HCT116 (cell line): Measurements from ENCODE around the gene KLHDC10. TPM values are rescaled to one million over a fixed set of nuclear protein-coding genes. Genes with fewer than 3 reads are reported as not detected.

Source experiments
- ATAC-seq: fragments of 200-7000 bp; cut with Tn5 transposase; 2 replicates; pipeline ENCODE4 v1.9.1; 2020; ENCODE audit warnings: mild to moderate bottlenecking, moderate library complexity
- BruUV-seq: library from RNA; stranded (reverse); fragments of 400-500 nt; replicated peaks from 2 replicates; lab custom pipeline; 2021; lab: Mats Ljungman, UMichigan
- CTCF ChIA-PET: fragments of 300-600 bp; sonication (Branson Sonifier 250); formaldehyde crosslinking; loops from one replicate; lab custom pipeline; 2021; ENCODE audit warnings: antibody characterized with exemption; lab: Charles Lee
- POLR2A ChIA-PET: fragments of 300-600, 350-600 bp; sonication (Branson Sonifier 250); formaldehyde crosslinking; loops from one replicate; lab custom pipeline; 2021; ENCODE audit warnings: antibody characterized with exemption; lab: Charles Lee
- RAD21 ChIA-PET, 2 experiments: fragments of 300-600 bp; sonication (Branson Sonifier 250); formaldehyde crosslinking; loops; one replicate each; lab custom pipeline; 2023; ENCODE audit warnings: low total read pairs in 2 of 2; ENCODE audit not compliant: uncharacterized antibody in 2 of 2, unreplicated experiment in 2 of 2, low non-redundant PET in 1 of 2; lab: Charles Lee
- DNase-seq: peaks from one replicate; pipeline ENCODE4 v3.0.0-alpha.2; 2010; ENCODE audit warnings: low read depth, low spot score
- H2AFZ ChIP-seq: fragments of 200-600 bp; shearing (Covaris generic), sonication (generic); 2 replicates; pipeline ENCODE4 v1.6.1; 2017; ENCODE audit warnings: low read depth, mixed run types, mixed read lengths, antibody characterized with exemption, low read length; ENCODE audit not compliant: poor library complexity, severe bottlenecking
- H3K27ac ChIP-seq: 2 replicates; pipeline ENCODE4 v1.5.1; 2012; ENCODE audit warnings: low read depth, low read length
- H3K27me3 ChIP-seq: fragments of 200-600 bp; sonication (generic); 2 replicates; pipeline ENCODE4 v1.6.1; 2016; ENCODE audit warnings: mixed run types, low read length, mixed read lengths; ENCODE audit not compliant: insufficient read depth
- H3K36me3 ChIP-seq, 2 experiments: fragments of 200-500 bp in 1 of 2; fragments of 200-600 bp in 1 of 2; sonication (Bioruptor generic) in 1 of 2; sonication (generic) in 1 of 2; 2 replicates each; pipeline versions ENCODE4 v1.5.1 to v1.6.1; 2014 to 2016; ENCODE audit warnings: low read length in 2 of 2, inconsistent platforms in 1 of 2, mixed read lengths in 1 of 2, mixed run types in 1 of 2; ENCODE audit not compliant: insufficient read depth in 2 of 2, control insufficient read depth in 1 of 2
- H3K4me1 ChIP-seq, 2 experiments: fragments of 200-600 bp in 1 of 2; sonication (generic) in 1 of 2; 2 replicates each; pipeline versions ENCODE4 v1.5.1 to v1.6.1; 2012 to 2017; ENCODE audit warnings: low read length in 2 of 2, inconsistent platforms in 1 of 2, mild to moderate bottlenecking in 1 of 2, mixed read lengths in 1 of 2, mixed run types in 1 of 2, moderate library complexity in 1 of 2; ENCODE audit not compliant: insufficient read depth in 2 of 2, control insufficient read depth in 1 of 2
- H3K4me2 ChIP-seq: fragments of 200-600 bp; sonication (generic); 2 replicates; pipeline ENCODE4 v1.6.1; 2017; ENCODE audit warnings: mixed run types, low read length, mixed read lengths
- H3K4me3 ChIP-seq, 2 experiments: fragments of 200-600 bp in 1 of 2; sonication (generic) in 1 of 2; replicated peaks in 1 of 2; 2 replicates each; pipeline ENCODE4 v1.5.1; 2011 to 2016; ENCODE audit warnings: low read length in 2 of 2, control low read depth in 1 of 2, low read depth in 1 of 2, mild to moderate bottlenecking in 1 of 2, mixed read lengths in 1 of 2, mixed run types in 1 of 2
- H3K79me2 ChIP-seq: fragments of 200-600 bp; sonication (generic); 2 replicates; pipeline ENCODE4 v1.6.1; 2017; ENCODE audit warnings: mild to moderate bottlenecking, mixed run types, low read length, moderate library complexity, mixed read lengths; ENCODE audit not compliant: insufficient read depth
- H3K9ac ChIP-seq: fragments of 200-600 bp; sonication (generic); 2 replicates; pipeline ENCODE4 v1.6.1; 2016; ENCODE audit warnings: low read length, mixed read lengths
- H3K9me2 ChIP-seq: fragments of 200-600 bp; sonication (generic), shearing (Covaris generic); 2 replicates; pipeline ENCODE4 v1.6.1; 2017; ENCODE audit warnings: mixed run types, mild to moderate bottlenecking, moderate library complexity; ENCODE audit not compliant: insufficient read depth
- H3K9me3 ChIP-seq, 2 experiments: fragments of 200-500 bp in 1 of 2; fragments of 200-600 bp in 1 of 2; sonication (Bioruptor generic) in 1 of 2; sonication (generic) in 1 of 2; 2 replicates each; pipeline ENCODE4 v1.6.1; 2014 to 2017; ENCODE audit warnings: low read length in 2 of 2, mixed read lengths in 2 of 2, inconsistent platforms in 1 of 2, low read depth in 1 of 2, mild to moderate bottlenecking in 1 of 2, mixed run types in 1 of 2, moderate library complexity in 1 of 2; ENCODE audit not compliant: control insufficient read depth in 1 of 2, insufficient read depth in 1 of 2
- H4K20me1 ChIP-seq: fragments of 200-600 bp; sonication (generic), shearing (Covaris generic); 2 replicates; pipeline ENCODE4 v1.6.1; 2017; ENCODE audit warnings: mixed run types, mild to moderate bottlenecking, moderate library complexity; ENCODE audit not compliant: insufficient read depth
- ATF3 ChIP-seq: IDR thresholded peaks from 2 replicates; pipeline ENCODE4 v1.6.1; 2012
- CBX3 ChIP-seq: IDR thresholded peaks from 2 replicates; pipeline ENCODE4 v1.6.1; 2012; ENCODE audit warnings: low read depth
- CEBPB ChIP-seq: IDR thresholded peaks from 2 replicates; pipeline ENCODE4 v1.6.1; 2012; ENCODE audit warnings: low read depth
- CTCF ChIP-seq, 3 experiments: fragments of 200-600 bp in 1 of 3; sonication (generic) in 1 of 3; IDR thresholded peaks in 2 of 3; conservative IDR thresholded peaks in 1 of 3; 2 replicates each; pipeline ENCODE4 v1.5.1; 2012 to 2017; ENCODE audit warnings: low read depth in 2 of 3, low read length in 2 of 3, antibody characterized with exemption in 1 of 3, borderline replicate concordance in 1 of 3, control low read depth in 1 of 3, mild to moderate bottlenecking in 1 of 3, mixed read lengths in 1 of 3, mixed run types in 1 of 3, moderate library complexity in 1 of 3; ENCODE audit not compliant: insufficient read depth in 1 of 3
- EGR1 ChIP-seq: IDR thresholded peaks from 2 replicates; pipeline ENCODE4 v1.6.1; 2012; ENCODE audit warnings: low read depth
- ELF1 ChIP-seq: IDR thresholded peaks from 2 replicates; pipeline ENCODE4 v1.6.1; 2012; ENCODE audit warnings: low read depth, borderline replicate concordance
- EZH2 ChIP-seq: fragments of 200-600 bp; sonication (generic); IDR thresholded peaks from 2 replicates; pipeline ENCODE4 v1.6.1; 2017; ENCODE audit warnings: antibody characterized with exemption, mixed run types
- POLR2A ChIP-seq: IDR thresholded peaks from 2 replicates; pipeline ENCODE4 v1.7.0; 2011; ENCODE audit warnings: borderline replicate concordance; ENCODE audit not compliant: insufficient read depth, insufficient read length; ENCODE audit errors: extremely low read depth
- RAD21 ChIP-seq: IDR thresholded peaks from 2 replicates; pipeline ENCODE4 v1.6.1; 2012; ENCODE audit warnings: low read depth, mild to moderate bottlenecking
- SRF ChIP-seq: IDR thresholded peaks from 2 replicates; pipeline ENCODE4 v1.6.1; 2012; ENCODE audit warnings: low read depth
- YY1 ChIP-seq: IDR thresholded peaks from 2 replicates; pipeline ENCODE4 v1.6.1; 2011; ENCODE audit warnings: low read length, low read depth, moderate library complexity, mild to moderate bottlenecking; ENCODE audit not compliant: insufficient replicate concordance; ENCODE audit errors: extremely low read depth
- intact Hi-C: fragments of 100-400 bp; cut with micrococcal nuclease; formaldehyde crosslinking; loops from 2 replicates; pipeline ENCODE4 v1.10.0; 2022
- total RNA-seq: library from RNA; stranded (reverse); gene quantifications from one replicate; pipeline ENCODE4 v1.2.1, GENCODE V29; 2021; ENCODE audit not compliant: unreplicated experiment
- TF ChIP-seq, protein P1 (sequence below): IDR thresholded peaks from 2 replicates; pipeline ENCODE4 v1.6.1; 2012

KLHDC10 gene
- total RNA-seq, 1 experiment from 2014 or later, result 25.8 TPM

DNA sequence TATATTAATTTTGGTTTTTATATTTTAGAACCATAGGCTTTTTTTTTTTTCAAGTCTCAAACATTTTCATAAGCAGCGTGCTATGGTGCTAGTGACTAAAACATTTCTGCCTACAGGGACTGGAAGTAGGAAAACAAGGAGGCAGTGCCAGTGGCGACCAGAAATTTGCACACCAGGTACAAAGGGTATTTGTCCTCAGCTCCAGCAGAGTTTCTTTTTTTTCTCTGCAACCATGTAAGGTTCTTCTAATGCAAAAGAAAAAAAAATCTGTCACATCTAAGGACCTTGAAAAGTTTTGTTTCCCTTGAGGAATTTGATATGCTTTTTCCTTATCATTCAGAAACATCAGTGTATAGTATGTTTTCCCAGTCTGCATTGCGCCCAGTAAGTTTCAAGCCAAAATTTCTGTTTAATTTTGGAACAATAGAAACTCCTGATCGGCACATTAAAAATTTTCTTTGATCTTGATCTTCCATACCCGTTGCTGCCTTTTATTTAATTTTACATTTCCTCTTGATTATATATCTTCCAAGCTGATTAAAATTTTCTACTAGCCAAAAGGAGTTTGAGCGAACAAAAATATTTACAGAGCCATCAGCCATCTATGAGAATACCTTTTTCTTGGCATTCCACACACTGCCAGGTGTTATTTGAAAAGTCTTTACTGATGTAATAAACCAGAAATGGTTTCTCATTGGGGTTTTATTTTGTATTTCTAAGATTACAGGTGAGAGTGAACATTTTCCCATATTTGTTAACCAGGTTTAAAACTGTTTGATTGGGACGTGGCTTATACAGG is 956 bp upstream of the KLHDC10 start:
- no peak for ATAC-seq
- TF ChIP-seq EZH2, result no peak
- no peak for DNase-seq

DNA sequence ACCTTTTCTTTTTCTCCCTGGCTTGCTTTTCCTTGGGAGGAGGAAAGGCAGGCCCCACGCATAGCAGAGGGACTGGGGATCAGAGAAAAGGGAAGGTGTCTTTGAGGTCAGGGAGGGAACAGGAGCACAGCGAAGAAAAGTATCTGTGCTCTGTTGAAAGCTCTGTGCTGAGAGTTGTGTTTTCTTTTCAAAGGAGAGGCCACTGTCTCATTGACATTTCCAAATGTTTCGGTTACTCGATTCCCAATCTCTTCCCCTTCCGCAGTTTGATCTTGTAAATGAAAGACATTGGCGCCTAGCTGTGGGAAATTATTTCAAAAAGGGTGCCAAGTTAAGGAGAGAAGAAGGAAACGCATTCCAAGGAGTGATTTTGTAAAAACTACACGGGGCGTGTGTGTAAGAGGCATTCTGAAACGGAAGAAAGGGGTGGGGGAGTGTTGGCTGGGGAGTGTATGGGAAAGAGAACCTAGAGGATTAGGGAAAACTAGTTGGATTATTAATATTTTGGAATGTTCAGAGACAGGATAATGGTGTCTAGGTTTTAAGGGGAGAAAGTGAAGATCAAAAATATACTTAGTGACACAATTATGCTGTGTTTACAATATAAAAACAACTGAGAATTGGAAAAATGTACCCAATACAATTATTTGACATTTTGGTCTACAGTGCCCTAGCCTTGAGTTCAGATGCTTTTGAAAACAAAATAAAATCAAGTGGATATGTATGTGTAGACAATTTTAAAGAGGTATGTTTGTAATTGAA is 708 bp downstream of the KLHDC10 start:
- RAD21 ChIA-PET, result interaction anchor here in 1 of 2 experiments (1.6 kb wide), 1 partner anchor 687 kb away, joined by 6 read pairs; no protein-coding TSS in a partner anchor
- intact Hi-C loops, result loop anchor here (5.0 kb wide), 1 partner anchor 416 kb away; no protein-coding TSS in a partner anchor
- BruUV-seq, result TSS peak; percentile 50
- no peaks in the 10 kb centered on the region for H3K9me3 ChIP-seq
- H3K9ac ChIP-seq, result peak overlapping the region; percentile 73
- H2AFZ ChIP-seq, result no peak overlapping the region
- TF ChIP-seq CEBPB (no peak), YY1 (no peak), ATF3 (no peak), RAD21 (no peak), CTCF (IDR thresholded peaks at IDR 0.05 in 2 of 3, conservative IDR thresholded peaks at IDR 0.05 in 1 of 3; ENCODE audit: borderline replicate concordance in 1 of 3, insufficient read depth in 1 of 3, low read depth in 2 of 3, low read length in 2 of 3) (no peak), SRF (no peak), EGR1 (no peak), POLR2A (no peak), ELF1 (no peak), CBX3 (no peak)
- TF ChIP-seq, protein P1, sequence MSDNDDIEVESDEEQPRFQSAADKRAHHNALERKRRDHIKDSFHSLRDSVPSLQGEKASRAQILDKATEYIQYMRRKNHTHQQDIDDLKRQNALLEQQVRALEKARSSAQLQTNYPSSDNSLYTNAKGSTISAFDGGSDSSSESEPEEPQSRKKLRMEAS, result no peak
- TF ChIP-seq, all 23 proteins: peak for 0
- ChIA-PET POLR2A (interaction anchor here (0.7 kb wide), 1 partner anchor 30 kb away, joined by 3 read pairs; no protein-coding TSS in a partner anchor), CTCF (interaction anchor here (0.9 to 3.1 kb wide), 11 partner anchors 10 to 724 kb away, joined by 3 to 32 read pairs (median 4); partner anchors contain the start of genes KLF14 and TMEM209)
- Histone ChIP-seq H3K27ac (peak overlapping the region; percentile 47), H3K9me2 (no peaks in the 10 kb centered on the region), H3K4me1 (peaks cover 8 to 20% of the 10 kb centered on the region in 2 experiments), H3K79me2 (peaks cover 53% of the 10 kb centered on the region), H3K36me3 (no peaks in the 10 kb centered on the region), H3K27me3 (no peaks in the 10 kb centered on the region), H3K4me3 (peak overlapping the region; percentile 91 to 93), H3K4me2 (peak overlapping the region; percentile 80), H4K20me1 (no peaks in the 10 kb centered on the region)
- DNase-seq (no peak), ATAC-seq (peak; percentile 27; the same call in 1 of the 2 replicates)

More for the DNA sequence above, 956 bp upstream of the KLHDC10 start:
- Histone ChIP-seq H3K9ac (peak overlapping the region; percentile 54), H4K20me1 (no peaks in the 10 kb centered on the region), H3K4me3 (peak overlapping the region; percentile 91 to 93), H3K9me2 (no peaks in the 10 kb centered on the region), H3K9me3 (no peaks in the 10 kb centered on the region), H3K4me2 (peak overlapping the region; percentile 80), H3K36me3 (no peaks in the 10 kb centered on the region), H3K27ac (peak overlapping the region; percentile 26), H3K4me1 (peaks cover 8 to 20% of the 10 kb centered on the region in 2 experiments), H3K27me3 (no peaks in the 10 kb centered on the region), H2AFZ (peak overlapping the region; percentile 93), H3K79me2 (peaks cover 37% of the 10 kb centered on the region)
- RAD21 ChIA-PET, result no interaction called here
- BruUV-seq, result TSS peak; percentile 85
- POLR2A ChIA-PET, result no interaction called here
- intact Hi-C loops, result no loop called here
- CTCF ChIA-PET, result interaction anchor here (0.6 to 1.5 kb wide), 9 partner anchors 8 to 726 kb away, joined by 3 to 11 read pairs (median 3); no protein-coding TSS in a partner anchor
